ENCODE measurements around the gene MB21D2. TPM values are rescaled to one million over a fixed set of nuclear protein-coding genes. Genes with fewer than 3 reads are reported as not detected.

MB21D2 gene
- total RNA-seq, 4 donors from 2014 or later, result 5.0 to 21.8 (median 11.9) TPM

- no peaks in the 10 kb centered on the region for H3K9me3 ChIP-seq
- H3K36me3 ChIP-seq, result no peaks in the 10 kb centered on the region
- no peaks in the 10 kb centered on the region for H3K4me1 ChIP-seq
- no peak overlapping the region for H3K4me3 ChIP-seq
- H3K27me3 ChIP-seq, result no peaks in the 10 kb centered on the region
- TF ChIP-seq POLR2A (IDR thresholded peaks at IDR 0.05), result no peak
- no peak for TF ChIP-seq CTCF (IDR thresholded peaks at IDR 0.05)
- no peak overlapping the region for H3K27ac ChIP-seq
- intact Hi-C loops (cut with DNase I; ENCODE audit: low total_unique reads), result no loop called here
- DNase-seq, result no peak
Observed at GRCh38 chr3:192930577-192930976, 12.9 kb upstream of the MB21D2 start.

GRCh38 chr3:192929755-192930547 lies 12.3 kb upstream of the MB21D2 start:
- no peak overlapping the region for H3K4me3 ChIP-seq
- no peak for DNase-seq
- H3K27ac ChIP-seq, result no peak overlapping the region
- no peaks in the 10 kb centered on the region for H3K4me1 ChIP-seq
- H3K27me3 ChIP-seq, result no peaks in the 10 kb centered on the region
- H3K9me3 ChIP-seq, result no peaks in the 10 kb centered on the region
- intact Hi-C loops (cut with DNase I; ENCODE audit: low total_unique reads), result no loop called here
- H3K36me3 ChIP-seq, result no peaks in the 10 kb centered on the region
- TF ChIP-seq CTCF (IDR thresholded peaks at IDR 0.05) (no peak), POLR2A (IDR thresholded peaks at IDR 0.05) (no peak)

GRCh38 chr3:192929146-192929545 lies 11.5 kb upstream of the MB21D2 start:
- intact Hi-C loops (cut with DNase I; ENCODE audit: low total_unique reads), result no loop called here
- H3K4me3 ChIP-seq, result no peak overlapping the region
- no peaks in the 10 kb centered on the region for H3K27me3 ChIP-seq
- H3K36me3 ChIP-seq, result no peaks in the 10 kb centered on the region
- H3K4me1 ChIP-seq, result no peaks in the 10 kb centered on the region
- TF ChIP-seq CTCF (IDR thresholded peaks at IDR 0.05) (no peak), POLR2A (IDR thresholded peaks at IDR 0.05) (no peak)
- no peak overlapping the region for H3K27ac ChIP-seq
- no peaks in the 10 kb centered on the region for H3K9me3 ChIP-seq
- DNase-seq, result no peak

- intact Hi-C loops (cut with DNase I; ENCODE audit: low total_unique reads), result no loop called here
- H3K27me3 ChIP-seq, result no peaks in the 10 kb centered on the region
Observed at GRCh38 chr3:192928720-192929119, 11.1 kb upstream of the MB21D2 start.

More at GRCh38 chr3:192928720-192929119, 11.1 kb upstream of the MB21D2 start:
- TF ChIP-seq POLR2A (IDR thresholded peaks at IDR 0.05) (no peak), CTCF (IDR thresholded peaks at IDR 0.05) (no peak)
- Histone ChIP-seq H3K36me3 (no peaks in the 10 kb centered on the region), H3K4me1 (no peaks in the 10 kb centered on the region), H3K9me3 (no peaks in the 10 kb centered on the region), H3K27ac (no peak overlapping the region), H3K4me3 (no peak overlapping the region)
- DNase-seq, result no peak
